ENCODE data around the gene PIGU. TPM values are rescaled to one million over a fixed set of nuclear protein-coding genes. Genes with fewer than 3 reads are reported as not detected.
A peak's percentile ranks its signal among the peaks of the same experiment; 100 is the strongest.

Gene PIGU
- total RNA-seq, 1 experiment from 2014 or later: 24.4 TPM

GRCh38 chr20:34536798-34537394 lies 140.0 kb downstream of the PIGU start:
- no peaks in the 10 kb centered on the region for H3K27me3 ChIP-seq (replicated peaks)
- H3K9me3 ChIP-seq (replicated peaks): no peaks in the 10 kb centered on the region
- no peak for DNase-seq (ENCODE audit: low read depth in 1 of 2, low spot score in 2 of 2)
- no peak overlapping the region for H3K4me3 ChIP-seq
- H3K27ac ChIP-seq: no peak overlapping the region
- H3K4me1 ChIP-seq (replicated peaks): peaks cover 12% of the 10 kb centered on the region
- H3K36me3 ChIP-seq: peaks cover 96% of the 10 kb centered on the region

GRCh38 chr20:34535857-34536256 lies 141.0 kb downstream of the PIGU start:
- H3K9me3 ChIP-seq (replicated peaks): no peaks in the 10 kb centered on the region
- H3K27ac ChIP-seq: no peak overlapping the region
- peaks cover 96% of the 10 kb centered on the region for H3K36me3 ChIP-seq
- no peak for DNase-seq (ENCODE audit: low read depth in 1 of 2, low spot score in 2 of 2)
- H3K27me3 ChIP-seq (replicated peaks): no peaks in the 10 kb centered on the region
- no peak overlapping the region for H3K4me3 ChIP-seq
- H3K4me1 ChIP-seq (replicated peaks): peaks cover 19% of the 10 kb centered on the region

- Histone ChIP-seq H3K9me3 (replicated peaks) (no peaks in the 10 kb centered on the region), H3K36me3 (peaks cover 96% of the 10 kb centered on the region), H3K4me3 (no peak overlapping the region), H3K27me3 (replicated peaks) (no peaks in the 10 kb centered on the region), H3K4me1 (replicated peaks) (peaks cover 19% of the 10 kb centered on the region), H3K27ac (no peak overlapping the region)
- DNase-seq (ENCODE audit: low read depth in 1 of 2, low spot score in 2 of 2): no peak
Observed at GRCh38 chr20:34535301-34535840, 141.5 kb downstream of the PIGU start.

- Histone ChIP-seq H3K9me3 (replicated peaks) (no peaks in the 10 kb centered on the region), H3K27me3 (replicated peaks) (no peaks in the 10 kb centered on the region), H3K4me1 (replicated peaks) (peaks cover 19% of the 10 kb centered on the region), H3K27ac (no peak overlapping the region), H3K4me3 (no peak overlapping the region), H3K36me3 (peaks cover 96% of the 10 kb centered on the region)
- DNase-seq (ENCODE audit: low read depth in 1 of 2, low spot score in 2 of 2): no peak
Observed at GRCh38 chr20:34534391-34535165, 142.3 kb downstream of the PIGU start.

GRCh38 chr20:34532756-34533155 lies 144.1 kb downstream of the PIGU start:
- peaks cover 23% of the 10 kb centered on the region for H3K4me1 ChIP-seq (replicated peaks)
- H3K4me3 ChIP-seq: no peak overlapping the region
- no peaks in the 10 kb centered on the region for H3K9me3 ChIP-seq (replicated peaks)
- peaks cover 95% of the 10 kb centered on the region for H3K36me3 ChIP-seq
- no peak for DNase-seq (ENCODE audit: low read depth in 1 of 2, low spot score in 2 of 2)
- no peak overlapping the region for H3K27ac ChIP-seq
- no peaks in the 10 kb centered on the region for H3K27me3 ChIP-seq (replicated peaks)

GRCh38 chr20:34532320-34532719 lies 144.6 kb downstream of the PIGU start:
- DNase-seq (ENCODE audit: low read depth in 1 of 2, low spot score in 2 of 2): peak; percentile 58 to 68
- Histone ChIP-seq H3K36me3 (peaks cover 95% of the 10 kb centered on the region), H3K27ac (0 out of 2 replicates have a peak overlapping the region, but pooled peaks have one; percentile 7), H3K9me3 (replicated peaks) (no peaks in the 10 kb centered on the region), H3K4me1 (replicated peaks) (peaks cover 23% of the 10 kb centered on the region), H3K4me3 (no peak overlapping the region), H3K27me3 (replicated peaks) (no peaks in the 10 kb centered on the region)

- H3K9me3 ChIP-seq (replicated peaks): no peaks in the 10 kb centered on the region
- H3K27ac ChIP-seq: 0 out of 2 replicates have a peak overlapping the region, but pooled peaks have one; percentile 7
- H3K27me3 ChIP-seq (replicated peaks): no peaks in the 10 kb centered on the region
- H3K36me3 ChIP-seq: peaks cover 95% of the 10 kb centered on the region
- H3K4me1 ChIP-seq (replicated peaks): peaks cover 27% of the 10 kb centered on the region
- DNase-seq (ENCODE audit: low read depth in 1 of 2, low spot score in 2 of 2): no peak
- no peak overlapping the region for H3K4me3 ChIP-seq
Observed at GRCh38 chr20:34531608-34532265, 145.2 kb downstream of the PIGU start.

GRCh38 chr20:34530342-34530741 lies 146.6 kb downstream of the PIGU start:
- Histone ChIP-seq H3K36me3 (peaks cover 86% of the 10 kb centered on the region), H3K4me3 (no peak overlapping the region), H3K9me3 (replicated peaks) (no peaks in the 10 kb centered on the region), H3K27ac (no peak overlapping the region), H3K27me3 (replicated peaks) (no peaks in the 10 kb centered on the region), H3K4me1 (replicated peaks) (peaks cover 37% of the 10 kb centered on the region)
- no peak for DNase-seq (ENCODE audit: low read depth in 1 of 2, low spot score in 2 of 2)

GRCh38 chr20:34529742-34530141 lies 147.2 kb downstream of the PIGU start:
- no peaks in the 10 kb centered on the region for H3K9me3 ChIP-seq (replicated peaks)
- no peak overlapping the region for H3K4me3 ChIP-seq
- no peak overlapping the region for H3K27ac ChIP-seq
- no peaks in the 10 kb centered on the region for H3K27me3 ChIP-seq (replicated peaks)
- peaks cover 84% of the 10 kb centered on the region for H3K36me3 ChIP-seq
- peaks cover 43% of the 10 kb centered on the region for H3K4me1 ChIP-seq (replicated peaks)
- DNase-seq (ENCODE audit: low read depth in 1 of 2, low spot score in 2 of 2): no peak

GRCh38 chr20:34528921-34529297 lies 148.0 kb downstream of the PIGU start:
- Histone ChIP-seq H3K9me3 (replicated peaks) (no peaks in the 10 kb centered on the region), H3K27ac (no peak overlapping the region), H3K27me3 (replicated peaks) (no peaks in the 10 kb centered on the region), H3K4me1 (replicated peaks) (peaks cover 52% of the 10 kb centered on the region), H3K4me3 (no peak overlapping the region), H3K36me3 (peaks cover 82% of the 10 kb centered on the region)
- peak; percentile 31 to 50 for DNase-seq (ENCODE audit: low read depth in 1 of 2, low spot score in 2 of 2)

- Histone ChIP-seq H3K9me3 (replicated peaks) (no peaks in the 10 kb centered on the region), H3K36me3 (peaks cover 69% of the 10 kb centered on the region), H3K27me3 (replicated peaks) (no peaks in the 10 kb centered on the region), H3K27ac (peak overlapping the region; percentile 42), H3K4me1 (replicated peaks) (peaks cover 58% of the 10 kb centered on the region), H3K4me3 (no peak overlapping the region)
- peak in 1 of 2 experiments; percentile 25 for DNase-seq (ENCODE audit: low read depth in 1 of 2, low spot score in 2 of 2)
Observed at GRCh38 chr20:34527016-34527415, 149.9 kb downstream of the PIGU start.

- Histone ChIP-seq H3K9me3 (replicated peaks) (no peaks in the 10 kb centered on the region), H3K4me3 (no peak overlapping the region)
- no peak for DNase-seq (ENCODE audit: low read depth in 1 of 2, low spot score in 2 of 2)
Observed at GRCh38 chr20:34526466-34526865, 150.4 kb downstream of the PIGU start.

GRCh38 chr20:34525709-34526416 lies 151.0 kb downstream of the PIGU start:
- Histone ChIP-seq H3K27ac (peak overlapping the region; percentile 57), H3K27me3 (replicated peaks) (no peaks in the 10 kb centered on the region), H3K36me3 (peaks cover 60% of the 10 kb centered on the region), H3K9me3 (replicated peaks) (no peaks in the 10 kb centered on the region), H3K4me3 (no peak overlapping the region), H3K4me1 (replicated peaks) (peaks cover 52% of the 10 kb centered on the region)
- peak; percentile 100 for DNase-seq (ENCODE audit: low read depth in 1 of 2, low spot score in 2 of 2)

More at GRCh38 chr20:34526466-34526865, 150.4 kb downstream of the PIGU start:
- Histone ChIP-seq H3K27ac (peak overlapping the region; percentile 42), H3K27me3 (replicated peaks) (no peaks in the 10 kb centered on the region), H3K4me1 (replicated peaks) (peaks cover 55% of the 10 kb centered on the region), H3K36me3 (peaks cover 66% of the 10 kb centered on the region)

Measured in SJSA1 (cell line).